ENCODE measurements around the gene PYY.
A peak's percentile ranks its signal among the peaks of the same experiment; 100 is the strongest.

The PYY gene

DNA sequence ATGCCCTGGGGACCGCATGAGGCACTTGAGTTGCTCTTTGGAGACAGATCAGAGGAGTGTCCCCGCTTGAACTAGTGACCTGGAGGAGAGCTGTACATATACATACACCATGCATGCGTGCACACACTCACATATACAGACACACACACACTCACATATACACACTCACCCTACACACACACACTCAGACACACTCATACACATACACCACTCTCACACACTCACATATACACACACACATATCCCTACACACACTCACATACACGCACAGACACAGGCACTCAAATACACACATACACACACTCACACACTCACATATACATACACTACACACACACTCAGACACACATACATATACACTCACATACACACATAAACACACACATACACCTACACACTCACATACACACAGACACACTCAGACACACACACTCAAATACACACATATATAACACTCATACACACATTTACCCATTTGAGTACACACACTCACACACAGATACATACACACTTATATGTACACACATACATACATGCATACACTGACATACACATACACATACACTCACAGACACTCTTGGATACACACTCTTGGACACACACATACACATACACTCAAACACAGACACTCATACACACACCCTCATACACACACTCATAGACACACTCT is 41.0 kb downstream of the PYY start:
- DNase-seq: no peak

DNA sequence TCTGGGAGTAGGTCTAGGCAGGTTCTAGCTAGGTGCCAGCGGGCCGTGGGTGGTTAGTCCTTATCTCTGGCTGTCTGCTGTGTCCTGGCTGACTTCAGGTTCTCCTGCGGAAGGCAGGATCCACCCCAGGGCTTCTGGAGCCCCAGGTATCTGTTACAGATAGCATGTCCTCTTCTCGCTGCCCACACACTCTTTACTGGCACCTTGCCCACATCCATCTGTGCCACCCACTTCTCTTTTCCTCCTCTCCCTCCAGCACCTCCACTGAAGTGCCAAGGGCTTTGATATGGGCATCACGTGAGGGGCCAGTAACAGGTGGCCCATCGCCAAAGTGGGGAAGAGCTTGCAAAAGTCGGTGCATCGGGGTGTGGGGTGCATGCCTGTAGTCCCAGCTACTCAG is 41.8 kb downstream of the PYY start:
- DNase-seq: no peak

DNA sequence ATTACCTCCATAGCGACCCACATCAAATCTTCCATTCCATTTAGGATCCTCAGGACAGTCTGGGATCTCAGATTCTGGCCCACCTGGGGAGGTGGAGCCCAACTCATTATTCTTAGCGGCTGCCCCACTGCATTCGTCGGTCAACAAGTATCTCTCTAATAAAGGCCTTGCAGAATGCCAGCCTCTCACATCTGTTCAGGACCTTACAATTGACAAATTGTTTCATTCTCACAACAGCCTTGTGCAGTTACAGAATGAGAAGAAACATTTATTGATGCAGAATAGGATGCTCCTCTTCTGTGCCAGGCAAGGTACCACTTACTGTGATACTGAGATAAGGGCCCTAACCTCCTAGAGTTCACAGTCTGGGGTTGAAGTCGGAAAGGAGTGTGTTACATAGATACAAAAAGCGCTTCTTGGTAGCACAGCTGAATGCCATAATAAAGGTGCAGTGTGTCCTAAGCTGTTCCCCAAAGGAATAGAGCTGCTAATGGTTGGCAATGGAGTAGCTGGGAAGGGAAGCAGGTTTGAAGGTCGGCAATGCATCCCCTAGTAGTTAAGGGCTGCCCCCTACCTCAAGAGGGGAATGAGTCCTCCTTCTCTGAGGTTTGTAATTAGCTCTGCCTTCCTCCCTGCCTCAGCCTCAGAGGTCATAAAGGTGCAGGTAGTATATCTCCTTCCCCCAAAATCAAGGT is 44.1 kb downstream of the PYY start:
- DNase-seq: no peak

DNA sequence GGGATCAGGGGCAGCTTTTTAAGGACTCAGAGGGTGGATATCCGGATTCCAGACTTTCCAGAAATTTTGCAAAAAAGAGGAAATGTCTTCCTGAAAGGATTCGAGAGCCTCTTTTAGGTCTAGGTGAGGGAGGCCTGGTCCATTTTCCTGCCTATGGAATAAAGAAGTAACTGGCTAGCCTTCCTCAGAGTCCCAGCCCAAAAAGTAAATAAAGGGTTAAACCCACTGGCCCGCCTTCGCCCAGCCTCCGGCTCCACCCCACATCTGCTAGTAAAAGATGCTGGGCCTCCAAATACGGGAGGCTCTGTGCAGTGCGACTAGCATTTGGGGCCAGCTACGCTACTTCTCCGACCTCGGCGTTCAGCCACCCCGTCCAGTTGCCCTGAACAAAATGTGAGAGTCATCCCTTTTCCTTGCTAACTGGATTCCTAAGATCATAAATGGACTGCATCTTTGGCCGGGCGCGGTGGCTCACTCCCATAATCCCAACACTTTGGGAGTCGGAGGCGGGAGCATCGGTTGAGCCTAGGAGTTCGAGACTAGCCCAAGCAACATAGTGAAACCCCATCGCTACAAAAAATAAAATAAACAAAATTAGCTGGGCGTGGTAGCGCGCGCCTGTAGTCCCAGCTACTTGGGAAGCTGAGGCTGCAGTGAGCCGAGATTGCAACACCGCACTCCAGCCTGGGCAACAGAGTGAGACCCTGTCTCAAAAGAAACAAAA is 45.6 kb downstream of the PYY start:
- DNase-seq: peak; percentile 60

DNA sequence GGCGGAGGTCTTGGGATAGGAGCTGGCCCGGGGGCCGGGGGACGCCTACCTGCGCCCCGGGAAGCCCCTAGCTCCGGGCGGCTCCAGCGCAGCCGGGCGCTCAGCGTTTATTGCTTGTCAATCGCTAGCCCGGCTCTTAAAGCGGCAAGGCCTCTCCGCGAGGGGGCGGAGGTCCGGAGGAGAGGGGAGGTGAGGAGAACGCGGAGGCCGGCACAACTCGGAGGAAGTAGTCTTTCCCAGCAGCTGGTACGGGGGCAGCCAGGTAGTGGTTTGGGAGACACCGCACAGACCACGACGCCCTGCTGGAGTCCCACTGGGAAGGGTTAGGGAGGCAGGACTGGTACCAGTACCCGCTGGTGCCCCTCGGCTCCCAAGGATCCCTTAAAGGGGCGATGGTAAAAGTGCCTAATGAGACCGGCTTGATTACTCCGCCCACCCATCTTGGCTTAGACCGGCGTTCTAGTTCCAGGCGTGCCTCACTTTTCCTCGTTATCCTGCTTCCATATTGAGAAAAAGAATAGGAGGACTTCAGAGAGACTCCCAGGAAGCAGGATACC is 46.2 kb downstream of the PYY start, which contains the start of gene MPP2:
MPP2 (minus strand) TSS at position 112 of the 557 bp plus-strand sequence. CDS start 3,076 bp downstream, outside the sequence.
- DNase-seq: peak; percentile 42

DNA sequence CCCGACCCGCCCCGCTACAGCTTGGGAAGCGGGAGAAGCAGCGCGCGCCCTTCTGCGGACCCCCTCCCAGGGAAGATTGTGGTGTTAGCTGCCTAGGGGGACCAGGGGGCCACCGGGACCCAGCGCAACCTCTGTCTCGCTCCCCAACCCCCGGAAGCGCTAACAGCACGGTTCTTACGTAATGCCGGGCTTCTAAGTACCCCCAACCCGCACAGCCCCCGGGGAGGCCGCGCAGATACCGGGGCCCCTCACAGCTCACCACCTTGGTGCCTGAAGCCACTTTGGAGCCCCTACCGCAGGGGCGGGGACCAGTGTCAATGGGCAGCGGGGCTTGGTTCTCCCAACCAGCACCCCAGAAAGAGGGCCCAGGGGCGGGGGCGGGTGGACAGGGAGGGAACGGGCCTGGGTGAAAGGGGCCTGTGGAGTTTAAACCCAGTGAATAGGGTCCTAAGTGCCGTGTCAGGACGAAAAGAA is 46.8 kb downstream of the PYY start:
- no peak for DNase-seq

DNA sequence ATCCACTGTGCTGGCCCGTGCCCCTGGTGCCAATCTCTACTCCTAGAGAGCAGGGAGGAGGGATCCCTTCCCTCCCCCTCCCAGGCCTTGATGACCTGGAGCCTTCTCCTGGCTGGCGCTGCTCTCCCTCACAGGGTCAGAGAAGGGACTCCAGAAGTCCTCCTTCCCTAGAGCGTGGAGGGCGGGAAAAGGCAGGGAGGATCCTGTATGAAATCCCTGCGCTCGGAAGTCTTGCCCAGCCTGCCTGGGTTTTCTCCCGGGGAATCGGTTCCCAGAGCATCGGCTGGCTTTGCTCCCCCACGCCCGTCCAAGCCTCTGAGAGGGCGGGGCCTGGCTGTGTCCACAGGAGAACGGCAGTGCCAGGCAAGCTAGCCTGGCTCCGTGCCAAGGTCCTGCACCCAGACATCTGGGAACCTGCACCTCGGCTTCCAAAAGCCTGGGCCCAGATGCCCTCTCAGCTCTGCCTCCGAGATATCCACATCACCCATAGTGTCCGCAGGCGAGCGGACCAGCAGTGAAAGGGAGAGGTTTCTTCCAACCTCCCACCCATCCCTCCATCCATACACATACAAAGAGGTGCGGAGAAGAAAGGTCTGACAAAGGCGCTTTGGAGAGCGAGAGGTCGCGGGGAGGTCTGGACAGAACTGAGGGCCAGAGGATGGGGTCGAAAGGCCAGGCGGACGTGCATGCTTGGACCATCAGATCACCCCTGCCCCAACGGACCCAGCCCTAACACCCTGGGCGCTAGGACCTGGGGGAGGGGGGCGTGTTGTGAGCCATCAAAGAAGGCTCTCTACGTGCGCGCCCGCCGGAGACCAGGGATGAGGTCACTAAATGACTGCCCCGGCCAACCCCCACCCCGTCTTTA is 47.5 kb downstream of the PYY start:
- peak; percentile 69 for DNase-seq

DNA sequence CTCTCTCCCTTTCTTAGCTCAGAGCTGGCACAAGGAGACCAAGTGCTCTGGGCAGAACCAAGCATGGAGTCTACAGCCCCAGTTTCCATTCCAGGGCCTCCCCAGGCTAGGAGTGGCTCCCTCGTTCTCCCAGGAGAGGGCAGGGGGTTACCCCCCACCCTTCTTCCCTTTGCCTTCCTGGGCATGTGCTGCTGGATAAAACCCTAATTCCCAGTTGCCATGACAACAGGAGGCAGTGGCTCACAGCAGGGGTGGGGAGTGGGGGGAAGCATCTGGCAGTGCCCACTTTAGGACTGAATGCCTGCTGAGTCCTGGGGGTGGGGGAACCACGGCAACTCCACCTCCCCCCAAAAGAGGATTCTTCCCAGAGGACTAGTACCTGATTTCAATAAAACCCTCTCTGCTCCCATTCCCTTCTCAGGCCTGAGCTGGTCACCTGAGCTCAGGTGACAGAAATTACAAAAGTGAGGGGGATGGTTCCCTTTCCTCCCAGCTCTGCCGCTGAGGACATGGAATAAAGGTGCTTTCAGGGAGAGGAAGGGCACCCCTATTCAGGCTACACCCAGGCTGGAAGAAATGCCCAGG is 48.2 kb downstream of the PYY start:
- DNase-seq: no peak

Data from DMS79 (cell line).